ENCODE measurements around the gene CARS2.

GRCh38 chr13:110647365-110647737 lies 58.6 kb downstream of the CARS2 start:
- TF ChIP-seq CTCF (IDR thresholded peaks at IDR 0.05), result no peak
- no peak for TF ChIP-seq JUN (IDR thresholded peaks at IDR 0.05)
